ENCODE measurements around the gene PGA3.

DNA sequence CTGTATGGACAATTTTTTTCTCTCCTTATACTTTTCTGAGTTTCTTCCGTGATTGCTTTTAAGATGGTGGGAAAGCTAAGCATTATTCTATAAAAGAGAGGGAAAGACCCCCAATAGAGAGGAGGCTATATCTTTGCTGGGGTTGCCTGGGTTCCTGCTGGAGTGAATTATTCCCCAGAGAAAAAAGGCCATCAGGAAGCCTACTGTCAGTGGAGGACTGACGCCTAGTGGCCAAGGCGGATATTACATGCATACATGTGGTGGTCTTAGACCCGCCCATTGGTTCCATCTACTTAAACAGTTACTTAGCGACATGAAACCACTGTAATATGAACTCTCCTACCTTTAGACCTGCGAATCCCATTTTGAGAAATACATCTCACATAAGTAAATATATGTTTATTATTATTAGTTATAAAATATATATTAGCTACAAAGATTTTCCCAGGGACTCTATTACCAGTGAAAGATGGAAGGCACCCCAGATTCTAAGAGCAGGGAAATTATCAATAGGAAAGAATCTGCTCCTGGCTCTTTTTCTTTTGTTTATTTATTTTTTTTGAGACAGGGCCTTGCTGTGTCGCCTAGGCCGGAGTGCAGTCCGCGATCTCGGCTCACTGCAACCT is 15.7 kb upstream of the PGA3 start:
- no peak for TF ChIP-seq ELF4 (IDR thresholded peaks at IDR 0.05)
- TF ChIP-seq SUZ12 (IDR thresholded peaks at IDR 0.05): no peak
- TF ChIP-seq TARDBP (IDR thresholded peaks at IDR 0.05): no peak
- TF ChIP-seq BHLHE40 (IDR thresholded peaks at IDR 0.05; ENCODE audit: borderline replicate concordance): no peak
- no peak for TF ChIP-seq FOXK2 (IDR thresholded peaks at IDR 0.05)
- TF ChIP-seq PKNOX1 (IDR thresholded peaks at IDR 0.05): no peak

All from HEK293T (cell line).